PFSK-1 (cell line): Measurements from ENCODE around the gene PARP1.

Experiments used
- FOXP2 ChIP-seq: optimal IDR thresholded peaks from 2 replicates; pipeline ENCODE3; 2011; ENCODE audit warnings: borderline replicate concordance, control low read depth, inconsistent platforms; ENCODE audit not compliant: insufficient read depth; ENCODE audit errors: extremely low read length, extremely low read depth
- POLR2AphosphoS5 ChIP-seq: IDR thresholded peaks from 2 replicates; pipeline ENCODE4 v1.6.1; 2012; ENCODE audit warnings: low read depth, mild to moderate bottlenecking, control low read depth, low read length, moderate library complexity
- REST ChIP-seq, 2 experiments: IDR thresholded peaks; 2 replicates each; pipeline versions ENCODE4 v1.6.1 to v1.8.0; 2011 to 2012; ENCODE audit warnings: low read depth in 2 of 2, low read length in 2 of 2, control low read depth in 1 of 2, inconsistent platforms in 1 of 2, mild to moderate bottlenecking in 1 of 2, moderate library complexity in 1 of 2; ENCODE audit not compliant: insufficient read depth in 1 of 2
- SIN3A ChIP-seq: IDR thresholded peaks from 2 replicates; pipeline ENCODE4 v1.6.1; 2012; ENCODE audit warnings: mild to moderate bottlenecking, low read length, moderate library complexity, borderline replicate concordance; ENCODE audit not compliant: insufficient read depth
- TAF1 ChIP-seq: IDR thresholded peaks from 2 replicates; pipeline ENCODE4 v1.6.1; 2012; ENCODE audit warnings: low read length, control low read depth, borderline replicate concordance; ENCODE audit not compliant: insufficient read depth

PARP1 gene

GRCh38 chr1:226384717-226385116 is 23.2 kb downstream of the PARP1 start:
- TF ChIP-seq TAF1 (no peak), POLR2AphosphoS5 (no peak), REST (IDR thresholded peaks at IDR 0.05; ENCODE audit: insufficient read depth in 1 of 2, low read depth in 2 of 2, low read length in 2 of 2) (no peak), SIN3A (no peak), FOXP2 (no peak)

- TF ChIP-seq SIN3A, result no peak
- no peak for TF ChIP-seq FOXP2
- no peak for TF ChIP-seq REST (IDR thresholded peaks at IDR 0.05; ENCODE audit: insufficient read depth in 1 of 2, low read depth in 2 of 2, low read length in 2 of 2)
- TF ChIP-seq TAF1, result no peak
- no peak for TF ChIP-seq POLR2AphosphoS5
Observed at GRCh38 chr1:226384040-226384439, 23.9 kb downstream of the PARP1 start.

DNA sequence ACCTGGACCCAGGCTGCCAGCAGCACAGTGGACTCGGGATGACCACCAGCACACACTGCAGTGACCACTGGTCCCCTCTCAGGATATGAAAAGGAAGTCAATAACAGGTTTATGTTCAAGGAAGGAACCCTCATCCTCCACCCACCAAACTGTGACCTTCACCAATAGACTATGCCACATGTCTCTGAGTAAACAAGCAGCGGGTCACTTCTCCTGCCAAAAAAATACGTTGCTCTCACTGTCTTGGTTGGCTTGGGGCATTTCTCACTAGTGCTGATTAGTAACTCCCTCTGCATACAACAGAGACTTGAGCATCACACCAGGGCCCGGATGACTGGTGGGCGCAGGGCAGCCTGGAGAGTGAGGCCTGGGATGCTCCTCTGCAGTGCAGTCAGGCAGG is 25.9 kb downstream of the PARP1 start:
- TF ChIP-seq POLR2AphosphoS5 (no peak), REST (IDR thresholded peaks at IDR 0.05; ENCODE audit: insufficient read depth in 1 of 2, low read depth in 2 of 2, low read length in 2 of 2) (no peak), TAF1 (no peak), FOXP2 (no peak), SIN3A (no peak)

GRCh38 chr1:226381226-226381998 is 26.5 kb downstream of the PARP1 start:
- no peak for TF ChIP-seq TAF1
- TF ChIP-seq REST (IDR thresholded peaks at IDR 0.05; ENCODE audit: insufficient read depth in 1 of 2, low read depth in 2 of 2, low read length in 2 of 2), result no peak
- no peak for TF ChIP-seq POLR2AphosphoS5
- TF ChIP-seq SIN3A, result no peak
- no peak for TF ChIP-seq FOXP2

GRCh38 chr1:226378071-226378470 is 29.8 kb downstream of the PARP1 start:
- TF ChIP-seq FOXP2, result no peak
- TF ChIP-seq POLR2AphosphoS5, result no peak
- TF ChIP-seq SIN3A, result no peak
- TF ChIP-seq REST (IDR thresholded peaks at IDR 0.05; ENCODE audit: insufficient read depth in 1 of 2, low read depth in 2 of 2, low read length in 2 of 2), result no peak
- no peak for TF ChIP-seq TAF1
